IPS-11a (cell line): ENCODE results near the gene QRFP.

Experiments
- H3K4me3 ChIP-seq: one replicate; pipeline ENCODE4 v1.5.1; 2013; ENCODE audit warnings: low read depth, low read length, control low read depth

The QRFP gene

DNA sequence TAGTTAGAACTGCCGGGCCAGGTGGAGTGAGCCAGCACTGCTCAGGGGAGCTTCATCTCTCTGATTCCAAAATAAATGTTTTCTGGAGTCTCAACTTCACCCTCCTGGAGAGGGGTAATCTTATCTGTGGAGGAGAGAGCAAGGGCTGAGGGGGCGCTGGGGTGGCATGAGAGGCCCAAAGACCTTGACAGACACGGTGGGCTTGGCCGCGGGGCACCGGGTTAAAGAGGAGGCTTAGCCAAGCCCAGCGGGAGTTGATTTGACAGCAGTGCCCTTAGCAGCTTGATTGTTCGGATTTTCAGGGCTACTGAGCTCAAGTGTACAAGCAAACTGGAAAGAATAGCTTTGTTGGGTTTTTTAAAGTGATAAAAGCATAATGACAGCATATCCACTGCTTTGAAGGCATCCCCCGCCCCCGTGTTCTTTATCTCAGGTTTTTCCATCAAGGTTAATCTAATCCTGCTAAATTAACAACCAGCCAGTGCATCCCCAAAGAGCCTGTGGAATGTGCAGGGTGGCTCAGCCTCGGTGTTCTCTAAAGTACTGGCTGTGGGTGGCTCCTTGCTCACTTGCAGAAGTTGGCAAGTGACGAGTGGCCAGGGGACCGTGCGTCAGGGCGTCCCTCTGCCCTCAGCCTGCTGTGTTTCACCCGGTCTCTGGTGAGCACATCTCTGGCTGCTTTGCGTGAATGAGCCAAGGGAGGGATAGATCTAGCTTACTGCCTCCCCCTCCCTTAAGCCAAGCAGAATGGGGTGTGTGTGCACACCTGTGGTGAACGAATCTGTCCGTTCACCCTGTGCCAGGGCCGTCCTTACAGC is 5.5 kb downstream of the QRFP start:
- H3K4me3 ChIP-seq: no peak overlapping the region

DNA sequence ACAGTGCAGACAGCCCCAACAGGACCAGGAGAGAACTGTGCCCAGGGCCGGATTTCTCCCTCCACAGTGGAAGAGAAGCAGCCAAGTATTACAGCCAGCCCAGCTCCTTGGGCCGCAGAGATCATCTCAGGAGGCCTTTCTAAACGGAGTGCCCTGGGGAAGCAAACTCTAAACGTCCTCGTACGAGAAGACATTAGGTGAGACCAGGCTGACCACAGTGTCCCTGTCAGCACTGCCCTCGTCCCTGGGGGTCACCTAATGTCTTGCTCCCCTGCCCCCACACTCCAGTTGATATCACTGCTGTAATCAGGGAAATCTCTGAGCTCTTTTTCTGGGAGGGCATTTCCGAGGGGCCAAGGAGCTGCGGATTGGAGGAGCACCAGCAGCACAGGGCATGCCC is 6.5 kb downstream of the QRFP start:
- no peak overlapping the region for H3K4me3 ChIP-seq

DNA sequence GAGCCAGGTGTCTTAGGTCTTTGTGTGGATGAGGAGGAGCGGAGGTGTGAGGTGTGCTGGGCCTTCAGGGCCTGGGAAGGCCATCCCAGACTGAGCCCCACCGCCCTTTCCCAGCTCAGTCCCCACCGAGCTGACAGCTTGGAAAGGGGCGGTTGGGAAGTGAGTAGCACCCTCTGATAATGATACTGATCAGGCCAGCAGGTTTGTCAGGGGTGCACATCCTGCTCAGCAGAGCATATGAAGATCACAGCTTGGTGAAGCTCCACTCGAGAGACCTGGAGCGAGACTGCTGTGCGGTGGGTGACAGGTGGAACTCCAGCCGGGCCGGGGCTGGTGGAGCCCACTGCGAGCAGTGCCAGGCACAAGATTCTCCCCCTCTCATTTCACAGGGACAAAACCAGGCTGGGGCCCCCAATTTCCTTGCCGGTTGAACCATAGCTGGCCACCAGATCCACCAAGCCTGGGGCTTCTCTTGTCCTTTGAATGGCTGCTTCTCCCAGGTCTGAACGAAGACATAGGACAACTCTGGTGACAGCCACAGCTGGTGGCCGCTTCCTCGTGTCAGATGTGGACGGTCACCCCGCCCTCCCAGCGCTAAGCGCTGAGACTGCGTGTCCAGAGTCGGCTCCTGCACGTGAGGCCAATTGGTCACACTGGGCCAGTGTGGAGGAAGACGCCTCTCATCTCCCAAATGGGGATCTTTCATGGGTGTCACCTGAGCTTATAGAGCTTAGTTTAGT is 8.3 kb downstream of the QRFP start:
- no peak overlapping the region for H3K4me3 ChIP-seq

DNA sequence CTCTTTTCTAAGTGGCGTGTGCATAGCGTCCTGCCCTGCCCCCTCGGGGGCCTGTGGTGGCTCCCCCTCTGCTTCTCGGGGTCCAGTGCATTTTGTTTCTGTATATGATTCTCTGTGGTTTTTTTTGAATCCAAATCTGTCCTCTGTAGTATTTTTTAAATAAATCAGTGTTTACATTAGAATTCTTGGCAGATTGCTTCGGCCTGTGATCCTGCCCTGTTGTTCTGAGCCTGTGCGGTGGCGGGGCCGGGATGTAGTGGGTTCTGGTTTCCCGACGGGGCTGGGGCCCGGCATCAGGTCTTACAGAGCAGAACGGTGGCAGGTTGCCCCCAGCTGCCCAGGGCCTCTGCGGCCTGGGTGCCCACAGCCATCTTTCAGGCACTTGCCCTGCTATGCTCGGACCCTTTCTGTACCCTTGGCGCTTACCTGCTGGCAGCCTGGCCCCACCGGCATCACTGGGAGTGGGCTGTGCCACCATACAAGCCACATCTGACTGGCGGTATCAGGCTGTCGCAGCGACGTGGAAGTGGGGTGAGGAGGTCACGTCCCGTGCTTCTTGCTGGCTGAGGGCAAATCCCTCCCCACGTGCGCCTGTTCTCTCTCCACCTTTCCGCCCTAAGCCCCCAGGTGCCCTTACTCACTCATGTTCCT is 9.0 kb downstream of the QRFP start:
- H3K4me3 ChIP-seq: no peak overlapping the region

DNA sequence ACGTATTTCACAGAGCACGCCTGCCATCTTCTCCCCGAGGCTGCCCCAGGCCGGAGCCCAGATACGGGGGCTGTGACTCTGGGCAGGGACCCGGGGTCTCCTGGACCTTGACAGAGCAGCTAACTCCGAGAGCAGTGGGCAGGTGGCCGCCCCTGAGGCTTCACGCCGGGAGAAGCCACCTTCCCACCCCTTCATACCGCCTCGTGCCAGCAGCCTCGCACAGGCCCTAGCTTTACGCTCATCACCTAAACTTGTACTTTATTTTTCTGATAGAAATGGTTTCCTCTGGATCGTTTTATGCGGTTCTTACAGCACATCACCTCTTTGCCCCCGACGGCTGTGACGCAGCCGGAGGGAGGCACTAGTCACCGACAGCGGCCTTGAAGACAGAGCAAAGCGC is 9.6 kb downstream of the QRFP start:
- H3K4me3 ChIP-seq: no peak overlapping the region

DNA sequence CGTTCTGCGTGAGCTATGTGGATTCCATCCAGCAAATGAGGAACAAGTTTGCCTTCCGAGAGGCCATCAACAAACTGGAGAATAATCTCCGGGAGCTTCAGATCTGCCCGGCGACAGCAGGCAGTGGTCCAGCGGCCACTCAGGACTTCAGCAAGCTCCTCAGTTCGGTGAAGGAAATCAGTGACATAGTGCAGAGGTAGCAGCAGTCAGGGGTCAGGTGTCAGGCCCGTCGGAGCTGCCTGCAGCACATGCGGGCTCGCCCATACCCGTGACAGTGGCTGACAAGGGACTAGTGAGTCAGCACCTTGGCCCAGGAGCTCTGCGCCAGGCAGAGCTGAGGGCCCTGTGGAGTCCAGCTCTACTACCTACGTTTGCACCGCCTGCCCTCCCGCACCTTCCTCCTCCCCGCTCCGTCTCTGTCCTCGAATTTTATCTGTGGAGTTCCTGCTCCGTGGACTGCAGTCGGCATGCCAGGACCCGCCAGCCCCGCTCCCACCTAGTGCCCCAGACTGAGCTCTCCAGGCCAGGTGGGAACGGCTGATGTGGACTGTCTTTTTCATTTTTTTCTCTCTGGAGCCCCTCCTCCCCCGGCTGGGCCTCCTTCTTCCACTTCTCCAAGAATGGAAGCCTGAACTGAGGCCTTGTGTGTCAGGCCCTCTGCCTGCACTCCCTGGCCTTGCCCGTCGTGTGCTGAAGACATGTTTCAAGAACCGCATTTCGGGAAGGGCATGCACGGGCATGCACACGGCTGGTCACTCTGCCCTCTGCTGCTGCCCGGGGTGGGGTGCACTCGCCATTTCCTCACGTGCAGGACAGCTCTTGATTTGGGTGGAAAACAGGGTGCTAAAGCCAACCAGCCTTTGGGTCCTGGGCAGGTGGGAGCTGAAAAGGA is 10.9 kb downstream of the QRFP start:
- H3K4me3 ChIP-seq: no peak overlapping the region

DNA sequence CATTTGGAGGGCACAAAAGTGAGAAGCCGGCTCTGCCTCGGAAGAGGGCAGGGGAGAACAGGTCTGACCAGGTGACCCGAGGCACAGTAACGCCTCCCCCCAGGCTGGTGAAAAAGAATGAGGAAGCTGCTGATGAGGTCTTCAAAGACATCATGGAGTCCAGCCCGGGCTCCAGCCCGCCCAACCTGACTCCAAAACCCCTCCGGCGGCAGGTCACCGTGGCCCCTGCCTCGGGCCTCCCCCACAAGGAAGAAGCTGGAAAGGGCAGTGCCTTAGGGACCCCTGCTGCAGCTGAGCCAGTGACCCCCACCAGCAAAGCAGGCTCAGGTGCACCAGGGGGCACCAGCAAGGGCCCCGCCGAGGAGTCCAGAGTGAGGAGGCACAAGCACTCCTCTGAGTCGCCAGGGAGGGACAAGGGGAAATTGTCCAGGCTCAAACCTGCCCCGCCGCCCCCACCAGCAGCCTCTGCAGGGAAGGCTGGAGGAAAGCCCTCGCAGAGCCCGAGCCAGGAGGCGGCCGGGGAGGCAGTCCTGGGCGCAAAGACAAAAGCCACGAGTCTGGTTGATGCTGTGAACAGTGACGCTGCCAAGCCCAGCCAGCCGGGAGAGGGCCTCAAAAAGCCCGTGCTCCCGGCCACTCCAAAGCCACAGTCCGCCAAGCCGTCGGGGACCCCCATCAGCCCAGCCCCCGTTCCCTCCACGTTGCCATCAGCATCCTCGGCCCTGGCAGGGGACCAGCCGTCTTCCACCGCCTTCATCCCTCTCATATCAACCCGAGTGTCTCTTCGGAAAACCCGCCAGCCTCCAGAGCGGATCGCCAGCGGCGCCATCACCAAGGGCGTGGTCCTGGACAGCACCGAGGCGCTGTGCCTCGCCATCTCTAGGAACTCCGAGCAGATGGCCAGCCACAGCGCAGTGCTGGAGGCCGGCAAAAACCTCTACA is 11.8 kb downstream of the QRFP start:
- no peak overlapping the region for H3K4me3 ChIP-seq

DNA sequence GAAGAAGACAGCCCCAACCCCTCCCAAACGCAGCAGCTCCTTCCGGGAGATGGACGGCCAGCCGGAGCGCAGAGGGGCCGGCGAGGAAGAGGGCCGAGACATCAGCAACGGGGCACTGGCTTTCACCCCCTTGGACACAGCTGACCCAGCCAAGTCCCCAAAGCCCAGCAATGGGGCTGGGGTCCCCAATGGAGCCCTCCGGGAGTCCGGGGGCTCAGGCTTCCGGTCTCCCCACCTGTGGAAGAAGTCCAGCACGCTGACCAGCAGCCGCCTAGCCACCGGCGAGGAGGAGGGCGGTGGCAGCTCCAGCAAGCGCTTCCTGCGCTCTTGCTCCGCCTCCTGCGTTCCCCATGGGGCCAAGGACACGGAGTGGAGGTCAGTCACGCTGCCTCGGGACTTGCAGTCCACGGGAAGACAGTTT is 12.5 kb downstream of the QRFP start:
- no peak overlapping the region for H3K4me3 ChIP-seq

DNA sequence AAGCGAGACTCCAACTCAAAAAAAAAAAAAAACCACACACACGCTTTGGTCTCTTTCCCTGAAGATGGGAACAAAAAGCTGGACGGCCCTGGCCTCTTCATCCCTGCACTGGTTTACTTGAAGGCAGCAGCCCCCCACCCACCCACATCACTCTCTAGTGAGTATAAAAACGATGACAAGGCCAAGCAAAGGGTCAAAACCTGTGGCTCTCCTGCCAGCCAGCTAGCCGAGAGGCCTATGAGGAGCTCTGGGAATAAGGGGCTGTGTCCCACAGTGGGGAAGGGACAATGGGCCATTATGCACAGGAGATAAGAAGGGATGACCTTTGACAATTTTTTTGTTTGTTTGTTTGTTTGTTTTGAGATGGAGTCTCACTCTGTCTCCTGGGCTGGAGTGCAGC is 13.1 kb downstream of the QRFP start:
- H3K4me3 ChIP-seq: no peak overlapping the region

DNA sequence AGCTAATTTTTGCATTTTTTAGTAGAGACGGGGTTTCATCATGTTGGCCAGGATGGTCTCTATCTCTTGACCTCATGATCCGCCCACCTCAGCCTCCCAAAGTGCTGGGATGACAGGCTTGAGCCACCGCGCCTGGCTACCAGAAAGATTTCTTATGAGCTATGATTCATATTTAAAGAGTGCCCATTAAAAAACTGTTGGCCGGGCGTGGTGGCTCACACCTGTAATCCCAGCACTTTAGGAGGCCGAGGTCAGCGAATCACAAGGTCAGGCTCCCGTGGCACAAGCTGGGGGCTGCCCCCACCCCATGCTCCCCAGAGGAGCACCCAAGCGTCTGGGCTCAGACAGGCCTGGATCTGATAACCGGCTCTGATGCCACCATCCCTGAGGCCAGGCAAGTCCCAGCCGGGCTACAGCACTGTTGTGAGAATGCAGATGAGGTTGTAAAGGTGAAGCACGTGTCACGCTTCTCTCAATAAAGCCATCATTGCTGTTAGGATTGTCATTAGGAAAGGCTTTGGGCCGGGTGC is 13.9 kb downstream of the QRFP start:
- no peak overlapping the region for H3K4me3 ChIP-seq

DNA sequence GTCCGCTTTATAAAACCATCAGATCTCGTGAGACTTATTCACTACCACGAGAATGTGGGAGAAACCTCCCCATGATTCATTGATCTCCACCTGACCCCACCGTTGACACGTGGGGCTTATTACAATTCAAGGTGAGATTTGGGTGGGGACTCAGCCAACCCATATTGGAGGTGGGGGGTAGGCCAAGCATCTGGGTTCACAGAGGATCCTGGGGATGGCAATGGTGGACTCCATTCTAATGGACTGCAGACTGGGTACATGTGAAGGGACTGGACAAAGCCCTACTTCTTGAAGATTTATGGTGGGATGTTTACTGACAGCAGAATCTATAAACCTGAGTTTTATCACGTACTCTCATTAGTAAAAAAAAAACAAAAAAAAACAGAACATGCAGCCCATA is 15.1 kb downstream of the QRFP start:
- no peak overlapping the region for H3K4me3 ChIP-seq

DNA sequence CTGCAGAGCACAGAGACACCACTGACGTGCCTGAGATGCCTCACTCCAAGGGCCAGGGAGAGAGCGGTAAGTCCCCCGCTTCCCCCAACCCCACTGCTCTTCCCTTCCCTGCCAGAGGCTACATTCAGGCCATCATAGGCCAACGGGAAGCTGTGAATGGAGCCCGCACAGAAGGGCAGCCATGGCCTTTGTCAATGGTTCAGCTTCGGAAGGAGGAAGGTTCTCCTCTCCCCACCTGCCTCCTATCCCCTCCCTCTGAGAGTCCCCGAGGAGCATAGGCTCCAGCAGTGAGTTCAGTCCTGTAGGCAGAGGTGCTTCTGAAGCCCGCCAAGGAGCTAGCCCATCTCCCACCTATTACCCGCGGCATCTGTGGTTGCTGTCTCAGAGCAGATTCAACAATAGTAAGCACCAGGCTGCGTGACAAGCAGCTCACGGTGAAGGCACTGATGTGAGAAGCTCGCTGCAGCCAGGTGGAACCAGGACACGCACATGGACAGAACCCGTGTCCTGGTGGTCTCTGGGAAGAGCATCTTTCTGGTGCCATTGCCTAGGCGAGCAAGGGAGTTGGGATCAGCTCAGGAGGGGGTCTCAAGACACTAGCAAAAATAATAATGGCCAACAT is 15.9 kb downstream of the QRFP start:
- H3K4me3 ChIP-seq: no peak overlapping the region

DNA sequence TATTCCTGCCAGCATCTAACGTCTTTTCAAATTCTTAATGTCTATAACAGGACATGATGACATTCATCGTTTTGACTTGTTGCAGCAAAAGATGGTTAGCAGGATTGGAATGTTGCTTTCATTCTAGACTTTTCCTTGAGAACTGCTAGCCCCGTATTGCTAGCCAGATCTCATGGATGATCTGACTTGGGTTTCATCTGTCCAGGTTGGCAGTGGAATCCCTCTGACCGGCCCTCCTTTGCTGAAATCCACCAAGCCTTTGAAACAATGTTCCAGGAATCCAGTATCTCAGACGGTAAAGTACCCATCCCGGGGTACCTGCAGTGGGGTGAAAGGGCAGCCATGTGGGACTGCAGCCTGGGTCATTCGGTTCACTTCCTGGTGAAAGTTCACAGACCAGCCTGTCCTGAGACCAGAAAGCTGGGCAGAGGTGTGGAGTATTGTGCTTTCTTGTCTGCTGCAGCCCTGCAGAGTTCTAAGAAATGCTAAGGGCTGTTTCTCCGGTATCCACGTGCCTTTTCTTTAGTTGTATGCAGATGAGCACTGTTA is 16.7 kb downstream of the QRFP start:
- H3K4me3 ChIP-seq: no peak overlapping the region

DNA sequence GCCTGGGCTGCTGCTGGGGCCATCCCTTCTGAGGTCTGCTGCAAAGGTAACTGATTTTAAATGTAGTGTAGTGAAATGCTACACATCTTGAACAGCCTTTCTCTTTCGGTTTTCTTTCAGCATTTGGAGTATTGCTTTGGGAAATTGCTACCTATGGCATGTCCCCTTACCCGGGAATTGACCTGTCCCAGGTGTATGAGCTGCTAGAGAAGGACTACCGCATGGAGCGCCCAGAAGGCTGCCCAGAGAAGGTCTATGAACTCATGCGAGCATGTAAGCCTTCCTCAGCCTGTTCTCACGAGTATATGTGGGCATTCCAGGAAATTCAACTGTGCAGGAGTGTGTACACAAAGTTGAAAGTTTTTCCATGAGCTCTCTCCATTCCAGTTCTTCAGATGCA is 18.3 kb downstream of the QRFP start:
- H3K4me3 ChIP-seq: no peak overlapping the region

DNA sequence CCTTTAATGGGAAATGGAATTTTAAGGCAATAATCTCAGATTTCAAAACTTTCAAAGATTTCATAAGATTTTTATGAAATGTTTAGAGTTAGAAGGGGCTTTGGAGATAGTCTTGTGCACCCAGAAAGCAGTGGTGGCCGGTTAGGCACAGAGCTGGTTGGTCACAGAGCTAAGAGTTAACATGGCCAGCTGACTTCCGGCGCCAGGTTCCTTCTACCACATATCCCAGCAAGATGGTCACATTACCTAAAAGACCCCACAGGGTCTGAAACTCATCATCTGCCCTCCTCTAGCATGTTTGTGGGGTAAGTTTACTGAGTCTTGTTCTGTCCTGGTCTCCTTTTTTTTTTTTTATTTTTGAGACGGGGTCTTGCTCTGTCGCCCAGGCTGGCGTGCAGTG is 19.3 kb downstream of the QRFP start:
- no peak overlapping the region for H3K4me3 ChIP-seq

DNA sequence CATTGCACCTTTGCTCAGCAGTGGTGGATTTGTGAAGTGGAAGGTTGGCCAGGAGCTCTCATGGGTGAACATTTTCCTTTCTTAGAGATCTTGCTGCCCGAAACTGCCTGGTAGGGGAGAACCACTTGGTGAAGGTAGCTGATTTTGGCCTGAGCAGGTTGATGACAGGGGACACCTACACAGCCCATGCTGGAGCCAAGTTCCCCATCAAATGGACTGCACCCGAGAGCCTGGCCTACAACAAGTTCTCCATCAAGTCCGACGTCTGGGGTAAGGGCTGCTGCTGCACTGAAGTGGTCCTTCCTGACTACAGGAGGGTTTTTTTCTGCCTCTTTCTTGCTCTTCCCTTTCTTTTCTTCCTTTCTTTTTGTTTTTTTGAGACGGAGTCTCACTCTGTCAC is 21.8 kb downstream of the QRFP start:
- no peak overlapping the region for H3K4me3 ChIP-seq

DNA sequence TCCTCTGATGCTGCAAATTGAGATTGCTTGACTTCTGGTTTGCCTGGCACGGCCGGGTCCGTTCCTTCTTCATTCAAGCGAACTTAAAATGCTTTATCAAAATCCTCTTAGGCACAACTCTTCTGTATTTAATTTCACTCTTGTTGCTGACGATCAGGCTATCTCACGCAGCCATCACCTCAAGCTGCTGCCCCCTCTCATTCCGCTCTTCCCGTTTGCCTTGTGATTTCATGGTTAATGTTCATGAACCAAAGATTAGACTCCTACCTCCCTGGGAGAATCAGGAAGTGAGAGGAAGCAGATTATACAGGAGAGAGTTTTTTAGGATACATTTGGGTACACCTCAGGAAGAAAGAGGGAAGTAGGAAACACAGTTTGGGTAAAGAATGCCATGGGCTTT is 22.6 kb downstream of the QRFP start:
- no peak overlapping the region for H3K4me3 ChIP-seq

DNA sequence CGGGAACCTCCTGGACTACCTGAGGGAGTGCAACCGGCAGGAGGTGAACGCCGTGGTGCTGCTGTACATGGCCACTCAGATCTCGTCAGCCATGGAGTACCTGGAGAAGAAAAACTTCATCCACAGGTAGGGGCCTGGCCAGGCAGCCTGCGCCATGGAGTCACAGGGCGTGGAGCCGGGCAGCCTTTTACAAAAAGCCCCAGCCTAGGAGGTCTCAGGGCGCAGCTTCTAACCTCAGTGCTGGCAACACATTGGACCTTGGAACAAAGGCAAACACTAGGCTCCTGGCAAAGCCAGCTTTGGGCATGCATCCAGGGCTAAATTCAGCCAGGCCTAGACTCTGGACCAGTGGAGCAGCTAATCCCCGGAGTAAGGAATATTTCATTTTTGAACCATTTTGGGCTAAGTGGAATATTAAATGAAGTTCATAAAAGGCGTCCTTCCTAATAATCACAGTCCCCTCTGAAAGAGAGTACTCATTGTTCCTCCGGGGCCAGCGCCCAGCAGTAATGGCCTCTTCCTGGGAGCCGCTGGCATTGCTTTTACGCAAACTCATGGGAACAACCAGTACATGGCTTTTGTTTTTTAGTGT is 23.6 kb downstream of the QRFP start:
- no peak overlapping the region for H3K4me3 ChIP-seq

DNA sequence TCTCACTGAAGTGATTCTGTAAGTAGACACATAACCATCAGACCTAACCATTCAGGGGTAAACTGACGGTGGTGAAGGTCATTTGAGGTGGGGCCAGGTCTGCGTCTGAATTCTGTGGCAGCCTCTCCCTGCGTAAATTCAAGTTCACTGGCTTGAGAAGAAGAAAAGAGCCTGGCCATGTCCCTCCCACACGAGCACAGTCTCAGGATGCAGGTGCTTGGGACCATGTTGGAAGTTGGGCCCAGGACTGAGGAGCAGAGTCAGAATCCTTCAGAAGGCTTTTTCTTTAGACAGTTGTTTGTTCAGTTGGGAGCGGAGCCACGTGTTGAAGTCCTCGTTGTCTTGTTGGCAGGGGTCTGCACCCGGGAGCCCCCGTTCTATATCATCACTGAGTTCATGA is 24.1 kb downstream of the QRFP start:
- no peak overlapping the region for H3K4me3 ChIP-seq
